Measurements from ENCODE around the gene WASF2.
"Not testable (repeated sequence)": the region's sequence is repeated elsewhere in the genome, so short reads cannot be mapped to it uniquely, and the experiment has no call there.

WASF2 gene

GRCh38 chr1:27392778-27393635 lies 97.0 kb downstream of the WASF2 start:
- DNase-seq = no peak

DNA sequence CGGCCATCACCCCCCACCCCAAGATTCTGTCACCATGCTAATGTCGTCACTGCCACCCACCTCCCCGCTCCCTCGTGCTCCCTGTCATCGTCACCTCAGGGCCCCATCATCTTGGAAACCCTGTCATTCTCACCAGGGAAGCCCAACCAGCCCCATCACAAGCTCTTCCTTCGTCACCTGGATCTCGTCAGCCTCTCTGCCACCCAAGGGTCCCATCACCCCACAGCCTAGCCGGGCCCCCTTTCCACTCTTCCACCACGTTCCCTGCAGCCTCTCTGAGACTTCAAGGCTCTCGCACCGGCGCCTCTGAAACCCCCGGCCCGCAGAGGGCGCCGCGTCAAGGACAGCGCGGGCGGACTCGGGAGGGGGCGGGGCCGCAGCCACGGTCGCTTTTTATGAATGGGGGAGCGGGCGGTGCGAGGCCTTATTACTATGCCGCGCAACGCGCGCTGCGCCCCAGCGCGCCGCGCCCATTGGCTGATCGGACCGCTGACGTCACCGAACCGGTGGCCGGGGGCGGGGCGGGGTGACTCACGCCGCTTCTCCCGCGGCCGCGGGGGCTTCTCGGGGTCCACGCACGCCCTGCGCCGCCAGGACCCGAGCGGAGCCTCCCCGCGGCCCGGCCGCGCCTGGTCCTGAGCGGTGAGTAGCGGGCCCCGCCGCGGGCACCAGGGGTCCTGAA lies 97.7 kb downstream of the WASF2 start, which contains the start of gene GPR3:
Gene GPR3 (plus strand): TSS at position 527 of the 682 bp plus-strand sequence. CDS start 1,177 bp downstream, outside the sequence.
- DNase-seq = peak; percentile 81 to 96 (median 91)
- intact Hi-C loops (cut with DNase I) = loop anchor here (5.0 kb wide), 1 partner anchor 35 kb away; no protein-coding TSS in a partner anchor

More at GRCh38 chr1:27392778-27393635, 97.0 kb downstream of the WASF2 start:
- intact Hi-C loops (cut with DNase I) = loop anchor here (5.0 kb wide), 1 partner anchor 36 kb away; no protein-coding TSS in a partner anchor

GRCh38 chr1:27391511-27392095 lies 98.4 kb downstream of the WASF2 start:
- intact Hi-C loops (cut with DNase I) = loop anchor here (5.0 kb wide), 1 partner anchor 34 kb away; no protein-coding TSS in a partner anchor
- DNase-seq = peak; percentile 41 to 91 (median 72)

DNA sequence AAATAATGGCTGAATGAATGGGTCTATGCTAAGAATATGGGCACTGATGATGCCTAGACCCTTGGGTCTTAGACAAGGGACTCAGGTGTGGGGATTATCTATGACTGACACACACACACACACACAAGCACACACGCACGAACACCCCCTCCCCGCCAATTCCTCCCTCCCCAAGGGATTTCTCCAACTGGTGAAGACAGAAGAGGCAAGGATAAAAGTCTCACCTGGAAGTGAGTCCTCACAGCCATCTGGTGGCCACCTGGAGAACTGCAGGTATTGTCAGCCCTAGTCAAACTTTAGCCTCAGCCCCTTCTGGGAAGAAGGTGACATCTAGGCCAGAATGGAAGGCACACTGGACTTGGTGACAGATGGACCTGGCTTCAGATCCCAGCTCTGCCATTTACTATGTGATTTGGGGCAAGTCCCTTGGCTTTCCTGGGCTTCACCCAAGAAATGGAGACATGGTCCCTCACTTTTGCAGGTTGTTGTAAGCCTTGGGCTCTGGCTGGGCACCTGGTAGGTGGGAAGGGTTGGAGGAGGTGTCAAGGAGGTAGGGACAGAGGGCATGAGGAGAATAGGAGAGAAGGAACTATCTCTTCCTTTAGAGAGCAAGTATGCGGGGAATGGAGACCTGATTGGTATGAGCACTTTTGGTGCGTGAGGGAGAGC lies 101.5 kb downstream of the WASF2 start:
- peak in 41 of 42 donors; percentile 48 to 87 (median 75) for DNase-seq
- intact Hi-C loops (cut with DNase I) = no loop called here

GRCh38 chr1:27384797-27385196 lies 105.2 kb downstream of the WASF2 start:
- DNase-seq; intact Hi-C loops (cut with DNase I): not testable (repeated sequence)

GRCh38 chr1:27383661-27384060 lies 106.3 kb downstream of the WASF2 start:
- no peak for DNase-seq
- intact Hi-C loops (cut with DNase I) = no loop called here

- DNase-seq = no peak
- intact Hi-C loops (cut with DNase I) = no loop called here
Measured at GRCh38 chr1:27383039-27383605, 106.8 kb downstream of the WASF2 start, which contains the start of gene CD164L2. TSS of gene CD164L2 (minus strand) at chr1:27383333. CDS start at chr1:27383239, 94 bp downstream.

GRCh38 chr1:27381969-27382762 lies 107.8 kb downstream of the WASF2 start:
- no peak for DNase-seq
- intact Hi-C loops (cut with DNase I) = no loop called here

DNA sequence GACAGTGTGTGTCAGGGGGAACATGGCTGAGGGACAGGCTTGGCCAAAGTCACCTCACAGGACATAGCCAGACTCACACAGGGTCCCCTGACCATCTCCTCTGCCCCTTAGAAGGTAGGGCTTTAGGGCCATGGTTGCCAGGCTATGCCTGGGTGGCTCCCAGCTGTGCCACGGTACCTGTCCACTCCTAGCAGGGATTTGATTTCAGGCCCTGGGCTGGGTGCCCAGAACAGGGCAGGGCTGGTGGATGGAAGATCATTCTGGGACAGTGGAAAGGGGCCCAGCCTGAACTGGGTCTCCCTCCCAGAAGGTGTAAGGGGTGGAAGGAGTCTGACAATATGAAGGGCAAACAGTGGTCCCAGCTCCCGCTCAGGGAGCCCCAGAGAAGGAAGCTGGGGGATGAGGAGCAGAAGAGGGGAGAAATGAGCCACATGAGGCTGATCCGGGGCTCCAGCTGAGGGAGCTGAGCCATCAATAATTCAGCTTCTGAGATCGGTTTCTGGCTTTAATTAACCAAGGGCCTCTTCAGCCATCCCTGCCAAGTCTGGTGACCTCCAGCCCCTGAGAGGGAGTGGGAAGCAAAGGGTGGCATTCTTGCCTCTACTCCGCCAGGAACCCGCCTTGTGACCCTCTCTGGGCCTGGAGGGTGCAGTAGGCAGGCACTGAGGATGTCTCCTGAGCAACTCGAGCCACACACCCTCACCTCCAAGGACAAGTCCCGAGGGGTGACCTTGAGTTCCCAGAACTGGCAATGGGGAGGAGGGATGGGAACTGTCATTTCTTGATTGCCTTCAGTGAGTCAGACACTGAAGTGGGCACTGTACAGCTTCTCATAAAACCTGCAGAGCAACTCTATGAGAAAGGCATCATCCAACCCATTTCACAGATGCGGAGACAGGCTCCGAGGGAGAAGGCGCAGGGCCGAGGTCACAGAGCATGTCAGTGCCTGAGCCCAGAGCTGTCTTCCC lies 108.9 kb downstream of the WASF2 start:
- no peak for DNase-seq
- intact Hi-C loops (cut with DNase I) = no loop called here

DNA sequence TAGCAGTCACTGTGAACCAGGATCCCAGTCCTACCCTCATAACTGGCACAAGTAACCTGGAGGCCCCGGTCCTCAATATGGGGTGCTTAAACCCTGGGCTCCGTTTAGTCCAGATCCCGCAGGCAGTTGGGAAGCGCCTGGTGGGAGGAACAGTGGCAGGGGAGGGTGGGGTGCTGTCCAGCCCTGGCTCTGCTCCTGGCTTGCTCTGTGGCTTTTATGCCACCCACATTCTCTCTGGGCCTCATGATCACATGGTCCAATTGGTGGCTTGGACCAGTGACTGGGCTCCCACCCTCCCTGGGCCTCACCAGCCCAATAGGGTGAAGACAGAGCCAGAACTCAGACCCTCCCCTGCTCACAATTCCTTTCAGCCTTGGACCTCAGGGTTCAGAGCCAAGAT lies 109.7 kb downstream of the WASF2 start:
- no peak for DNase-seq
- intact Hi-C loops (cut with DNase I) = no loop called here

DNA sequence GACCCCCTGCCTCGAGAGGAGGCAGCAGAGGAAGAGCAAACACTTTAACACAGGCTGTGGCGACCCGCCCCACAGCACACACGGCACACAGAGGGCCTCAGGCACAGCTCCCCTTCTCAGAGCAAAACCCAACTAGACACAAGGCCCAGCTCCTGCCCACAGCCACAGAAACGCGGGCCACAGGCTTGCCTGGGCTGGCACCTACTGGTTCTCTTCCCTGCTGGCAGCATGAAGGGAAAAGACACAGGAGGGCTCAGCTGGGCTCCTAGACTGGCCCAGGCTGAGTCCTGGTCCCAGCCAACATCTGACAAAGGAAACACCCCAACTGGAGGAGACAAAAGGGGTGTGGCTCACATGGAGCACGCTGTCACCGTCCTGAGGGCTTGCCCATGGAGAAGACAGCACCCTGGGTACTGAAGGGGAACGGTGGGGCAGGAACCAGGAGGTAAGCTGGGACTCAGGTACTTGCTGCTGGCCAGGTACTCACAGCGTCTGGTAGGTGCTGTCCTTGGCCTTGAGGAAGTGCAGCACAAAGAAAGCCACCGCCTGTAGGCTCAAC lies 110.3 kb downstream of the WASF2 start:
- no peak for DNase-seq
- intact Hi-C loops (cut with DNase I) = no loop called here

DNA sequence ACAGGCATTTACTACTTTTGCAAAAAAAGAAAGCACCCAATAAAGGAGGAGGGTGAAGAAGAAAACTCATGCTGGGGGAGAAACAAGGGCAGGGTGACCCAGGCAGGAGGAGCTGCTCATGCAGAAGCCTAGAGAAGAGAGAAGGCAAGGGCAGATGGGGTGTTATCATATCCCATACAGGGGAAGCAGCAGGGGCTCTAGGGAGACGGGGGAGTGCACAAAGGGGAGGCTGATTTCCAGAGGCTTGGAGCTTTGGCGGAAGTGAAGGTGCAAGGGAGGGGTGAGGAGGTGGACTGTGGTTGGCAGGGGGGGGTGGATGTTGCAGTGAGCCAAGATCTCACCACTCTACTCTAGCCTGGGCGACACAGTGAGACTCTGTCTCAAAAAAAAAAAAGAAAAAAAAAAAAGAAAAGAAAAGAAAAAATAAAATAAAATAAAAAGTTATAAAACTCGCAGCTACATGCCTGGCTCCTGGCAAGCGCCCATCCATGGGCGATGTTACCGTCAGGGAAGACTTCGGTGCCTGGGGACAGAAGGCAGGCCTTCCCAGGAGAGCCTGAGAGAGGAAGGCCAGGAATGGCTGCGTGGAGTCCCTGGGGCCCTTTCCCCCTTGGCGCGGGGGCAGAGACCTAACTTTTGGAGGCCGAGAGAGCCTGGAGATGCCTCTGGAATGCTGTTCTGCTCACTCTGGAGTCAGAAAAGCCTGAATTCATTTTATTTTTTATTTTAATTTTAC lies 112.0 kb downstream of the WASF2 start:
- intact Hi-C loops (cut with DNase I) = no loop called here
- no peak for DNase-seq

DNA sequence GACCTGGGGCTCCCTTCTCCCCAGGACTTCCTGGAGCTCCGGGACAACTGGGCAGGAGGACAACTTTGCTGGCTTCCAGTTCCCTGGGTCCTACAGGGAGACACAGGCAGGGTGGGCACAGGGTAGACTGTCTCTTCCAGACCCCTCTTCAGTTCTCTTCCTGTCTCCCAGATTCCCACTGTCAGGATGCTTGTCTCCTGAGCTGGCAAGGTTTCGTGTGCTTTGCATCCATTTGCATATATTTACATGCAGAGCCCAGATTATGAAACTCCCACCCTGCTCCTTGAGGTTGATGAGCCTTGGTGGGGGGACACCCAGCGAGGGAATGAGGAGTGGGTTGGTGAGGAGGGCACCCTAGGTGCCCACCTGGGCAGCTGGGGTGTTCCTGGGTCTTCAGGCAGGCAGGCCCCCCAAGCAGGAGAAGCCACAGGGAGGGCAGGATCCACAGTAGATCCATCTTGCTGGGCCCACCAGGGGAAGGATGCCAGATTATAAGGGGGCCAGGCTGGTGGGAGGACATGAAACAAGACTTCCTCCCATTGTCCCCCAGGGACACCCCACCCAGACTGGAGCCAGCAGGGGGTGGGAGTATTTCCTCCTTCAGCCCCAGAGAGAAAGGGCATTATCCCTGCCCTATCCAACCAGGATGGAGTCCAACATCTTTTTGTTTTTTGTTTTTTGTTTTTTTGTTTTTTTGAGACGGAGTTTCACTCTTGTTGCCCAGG lies 115.4 kb downstream of the WASF2 start, which contains the start of gene FCN3:
Gene FCN3 (minus strand): TSS at position 463 of the 725 bp plus-strand sequence. CDS start 6 bp downstream, at position 457.
- no peak for DNase-seq
- intact Hi-C loops (cut with DNase I) = no loop called here

GRCh38 chr1:27372808-27373690 lies 116.9 kb downstream of the WASF2 start:
- no peak for DNase-seq
- intact Hi-C loops (cut with DNase I) = no loop called here
